BJ (cell line): ENCODE results near the gene DLGAP1. TPM values are rescaled to one million over a fixed set of nuclear protein-coding genes. Genes with fewer than 3 reads are reported as not detected.

Source experiments
- CTCF ChIA-PET: fragments of 350-600 bp; formaldehyde crosslinking; extraction: SDS; loops from one replicate; lab custom pipeline; 2021; ENCODE audit warnings: antibody characterized with exemption, inconsistent platforms; lab: Yijun Ruan, JAX
- POLR2A ChIA-PET: fragments of 300-600 bp; sonication (Branson Sonifier 250); formaldehyde crosslinking; extraction: SDS; loops from one replicate; lab custom pipeline; 2021; ENCODE audit warnings: antibody characterized with exemption; lab: Charles Lee
- DNase-seq: peaks from one replicate; pipeline ENCODE4 v3.0.0-alpha.2; 2011; ENCODE audit warnings: low read depth
- H3K27me3 ChIP-seq: 2 replicates; pipeline ENCODE4 v1.6.0; 2011; ENCODE audit warnings: low read length; ENCODE audit not compliant: control insufficient read depth, insufficient read depth
- H3K36me3 ChIP-seq: 2 replicates; pipeline ENCODE4 v1.5.1; 2011; ENCODE audit warnings: low read length; ENCODE audit not compliant: control insufficient read depth, insufficient read depth
- H3K4me3 ChIP-seq: 2 replicates; pipeline ENCODE4 v1.5.1; 2011; ENCODE audit warnings: low read depth, mild to moderate bottlenecking, control low read depth, low read length
- CTCF ChIP-seq: IDR thresholded peaks from 2 replicates; pipeline ENCODE4 v1.5.1; 2011; ENCODE audit warnings: low read depth, mild to moderate bottlenecking, control low read depth, inconsistent platforms, low read length, moderate library complexity; ENCODE audit not compliant: insufficient read depth
- polyA plus RNA-seq: library from polyadenylated mRNA; depleted of rRNA; stranded (reverse); fragments of >200 nt; gene quantifications from 2 replicates; pipeline ENCODE4 v1.2.3, GENCODE V29; 2011

The DLGAP1 gene
- polyA plus RNA-seq, 1 experiment: 0.02 TPM

GRCh38 chr18:4356929-4357328, 98.2 kb downstream of the DLGAP1 start:
- POLR2A ChIA-PET: no interaction called here
- CTCF ChIA-PET: no interaction called here
- Histone ChIP-seq H3K36me3 (no peaks in the 10 kb centered on the region), H3K4me3 (no peak overlapping the region), H3K27me3 (no peaks in the 10 kb centered on the region)
- TF ChIP-seq CTCF: no peak
- DNase-seq: no peak

- Histone ChIP-seq H3K27me3 (no peaks in the 10 kb centered on the region), H3K4me3 (no peak overlapping the region), H3K36me3 (no peaks in the 10 kb centered on the region)
- no peak for TF ChIP-seq CTCF
- CTCF ChIA-PET: no interaction called here
- POLR2A ChIA-PET: no interaction called here
- no peak for DNase-seq
Measured at GRCh38 chr18:4353853-4354418, 101.2 kb downstream of the DLGAP1 start.

GRCh38 chr18:4352746-4353551, 102.2 kb downstream of the DLGAP1 start:
- no peaks in the 10 kb centered on the region for H3K36me3 ChIP-seq
- no peak for DNase-seq
- H3K27me3 ChIP-seq: no peaks in the 10 kb centered on the region
- TF ChIP-seq CTCF: no peak
- ChIA-PET CTCF (no interaction called here), POLR2A (no interaction called here)
- no peak overlapping the region for H3K4me3 ChIP-seq

- POLR2A ChIA-PET: no interaction called here
Measured at GRCh38 chr18:4351005-4351404, 104.1 kb downstream of the DLGAP1 start.

More at GRCh38 chr18:4351005-4351404, 104.1 kb downstream of the DLGAP1 start:
- no peak for TF ChIP-seq CTCF
- CTCF ChIA-PET: no interaction called here
- Histone ChIP-seq H3K36me3 (no peaks in the 10 kb centered on the region), H3K4me3 (no peak overlapping the region), H3K27me3 (no peaks in the 10 kb centered on the region)
- no peak for DNase-seq
